GM19193 (cell line): ENCODE measurements around the gene HLF.

Source experiments
- POLR2A ChIP-seq: IDR thresholded peaks from 4 replicates; pipeline ENCODE4 v1.6.1; 2011; ENCODE audit not compliant: insufficient read depth, insufficient read length; ENCODE audit errors: extremely low read depth

Gene HLF

DNA sequence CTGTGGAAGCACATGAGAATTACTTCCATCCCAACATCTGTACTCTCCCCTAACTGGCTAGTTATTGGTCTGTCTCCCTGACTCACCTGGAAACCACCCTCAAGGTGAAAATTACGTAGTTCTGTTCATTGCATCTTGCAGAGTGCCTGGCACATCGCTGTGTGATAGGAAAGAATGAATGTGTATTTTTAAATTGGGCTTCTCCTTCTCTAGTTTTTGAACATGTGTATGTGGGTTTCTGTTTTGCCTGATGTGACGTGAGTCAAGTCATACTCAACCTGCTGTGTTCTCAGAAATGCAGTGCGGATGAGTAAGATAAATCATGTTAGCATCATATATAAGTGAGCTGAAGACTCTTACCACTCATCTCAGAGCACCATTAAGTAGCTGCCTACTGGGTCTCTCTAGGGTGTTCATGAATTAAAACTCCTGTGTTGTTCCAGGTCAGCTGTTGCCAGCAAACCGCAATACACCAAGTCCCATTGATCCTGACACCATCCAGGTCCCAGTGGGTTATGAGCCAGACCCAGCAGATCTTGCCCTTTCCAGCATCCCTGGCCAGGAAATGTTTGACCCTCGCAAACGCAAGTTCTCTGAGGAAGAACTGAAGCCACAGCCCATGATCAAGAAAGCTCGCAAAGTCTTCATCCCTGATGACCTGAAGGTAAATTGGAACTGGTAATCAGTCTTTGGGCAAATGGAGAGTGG, 50.2 kb downstream of the HLF start:
- no peak for TF ChIP-seq POLR2A

GRCh38 chr17:55316499-55316898, 51.7 kb downstream of the HLF start:
- TF ChIP-seq POLR2A, result no peak

DNA sequence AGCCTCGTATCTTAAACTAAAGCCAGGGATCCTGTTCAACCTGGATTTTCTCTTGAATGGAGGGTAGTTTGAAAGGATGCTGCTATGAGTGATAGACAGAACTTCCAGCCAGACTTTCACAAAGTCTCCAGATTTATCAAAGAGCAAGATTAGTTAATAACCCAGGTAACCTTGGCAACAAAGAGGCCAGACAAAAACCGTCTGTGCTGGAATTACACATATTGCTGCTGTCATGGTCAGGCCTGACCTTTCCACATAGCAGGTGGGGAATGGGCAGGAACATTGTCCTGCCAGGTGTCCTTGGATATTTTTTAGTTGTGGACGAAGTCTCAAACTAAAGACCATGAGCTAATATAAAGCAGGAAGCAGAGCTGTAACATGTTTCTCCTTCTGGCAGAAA, 52.5 kb downstream of the HLF start:
- no peak for TF ChIP-seq POLR2A

- TF ChIP-seq POLR2A, result no peak
Observed at GRCh38 chr17:55318081-55318480, 53.3 kb downstream of the HLF start.

DNA sequence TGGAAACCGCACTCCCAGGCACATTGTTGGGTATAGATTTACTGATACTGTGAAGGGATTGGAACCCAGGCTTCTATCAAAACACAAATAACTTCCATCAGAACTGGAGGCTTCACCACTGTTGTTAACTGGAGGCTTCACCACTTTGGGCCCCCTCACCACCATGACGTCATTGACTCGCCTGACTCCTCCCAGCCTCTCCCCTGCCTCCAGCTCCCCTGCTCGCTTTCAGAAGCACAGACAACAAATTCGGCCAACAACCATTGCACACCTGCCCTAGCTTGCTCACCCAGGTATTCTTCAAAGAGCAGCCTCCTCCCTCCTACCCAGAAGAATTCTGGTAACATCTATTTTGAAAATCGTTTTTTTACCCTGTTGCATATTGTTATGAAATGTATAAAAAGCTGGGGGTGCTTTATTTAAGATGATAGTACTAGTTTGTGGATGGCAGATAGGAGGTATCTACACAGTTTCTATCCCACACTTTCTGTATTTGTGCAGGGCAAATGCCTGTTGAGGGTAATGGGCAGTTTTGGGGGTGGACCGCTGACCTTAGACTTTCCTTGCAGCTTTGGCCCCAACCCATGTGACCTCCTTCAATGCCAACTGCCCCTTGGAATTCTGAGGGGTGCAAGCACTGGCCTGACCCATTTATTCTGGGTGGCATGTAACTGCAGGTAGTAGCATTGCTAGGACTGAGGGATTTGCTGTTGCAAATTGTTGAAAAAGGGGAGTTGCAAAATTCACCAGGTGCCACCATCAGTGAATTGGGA, 54.1 kb downstream of the HLF start:
- no peak for TF ChIP-seq POLR2A

DNA sequence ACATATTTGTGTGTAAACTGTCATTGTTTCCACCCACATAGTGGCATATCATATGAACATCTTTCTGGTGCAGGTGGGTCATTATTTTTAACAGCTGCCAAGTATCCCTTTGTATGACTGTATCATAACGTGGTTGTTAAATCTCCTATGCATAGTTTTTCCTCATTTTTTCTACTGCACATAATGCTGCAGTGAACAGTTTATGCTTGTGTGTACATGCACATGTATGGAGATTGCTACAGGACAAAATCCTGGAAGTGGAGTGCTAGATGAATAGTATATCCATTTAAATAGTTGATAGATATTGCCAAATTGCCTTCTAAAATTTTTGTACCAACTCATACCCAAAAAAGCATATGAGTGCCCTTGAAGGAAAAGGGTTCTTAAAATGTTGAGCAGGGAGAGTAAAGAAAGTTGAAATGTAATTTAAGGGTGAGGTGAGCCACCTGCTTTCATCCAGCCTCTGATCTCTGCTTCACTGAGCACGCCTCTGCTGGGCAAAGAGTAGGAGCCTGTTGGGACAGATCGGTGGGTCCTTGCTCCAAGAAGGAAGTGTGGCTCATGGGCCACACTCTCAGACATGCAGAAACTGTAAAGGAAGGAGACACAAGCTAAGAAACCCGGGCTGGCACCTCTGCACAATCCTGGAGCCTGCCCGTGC, 55.3 kb downstream of the HLF start:
- no peak for TF ChIP-seq POLR2A

DNA sequence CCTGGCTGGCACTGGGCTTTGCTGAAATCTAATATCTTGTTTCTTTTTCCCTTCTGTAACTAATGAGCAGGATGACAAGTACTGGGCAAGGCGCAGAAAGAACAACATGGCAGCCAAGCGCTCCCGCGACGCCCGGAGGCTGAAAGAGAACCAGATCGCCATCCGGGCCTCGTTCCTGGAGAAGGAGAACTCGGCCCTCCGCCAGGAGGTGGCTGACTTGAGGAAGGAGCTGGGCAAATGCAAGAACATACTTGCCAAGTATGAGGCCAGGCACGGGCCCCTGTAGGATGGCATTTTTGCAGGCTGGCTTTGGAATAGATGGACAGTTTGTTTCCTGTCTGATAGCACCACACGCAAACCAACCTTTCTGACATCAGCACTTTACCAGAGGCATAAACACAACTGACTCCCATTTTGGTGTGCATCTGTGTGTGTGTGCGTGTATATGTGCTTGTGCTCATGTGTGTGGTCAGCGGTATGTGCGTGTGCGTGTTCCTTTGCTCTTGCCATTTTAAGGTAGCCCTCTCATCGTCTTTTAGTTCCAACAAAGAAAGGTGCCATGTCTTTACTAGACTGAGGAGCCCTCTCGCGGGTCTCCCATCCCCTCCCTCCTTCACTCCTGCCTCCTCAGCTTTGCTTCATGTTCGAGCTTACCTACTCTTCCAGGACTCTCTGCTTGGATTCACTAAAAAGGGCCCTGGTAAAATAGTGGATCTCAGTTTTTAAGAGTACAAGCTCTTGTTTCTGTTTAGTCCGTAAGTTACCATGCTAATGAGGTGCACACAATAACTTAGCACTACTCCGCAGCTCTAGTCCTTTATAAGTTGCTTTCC, 56.0 kb downstream of the HLF start:
- no peak for TF ChIP-seq POLR2A

DNA sequence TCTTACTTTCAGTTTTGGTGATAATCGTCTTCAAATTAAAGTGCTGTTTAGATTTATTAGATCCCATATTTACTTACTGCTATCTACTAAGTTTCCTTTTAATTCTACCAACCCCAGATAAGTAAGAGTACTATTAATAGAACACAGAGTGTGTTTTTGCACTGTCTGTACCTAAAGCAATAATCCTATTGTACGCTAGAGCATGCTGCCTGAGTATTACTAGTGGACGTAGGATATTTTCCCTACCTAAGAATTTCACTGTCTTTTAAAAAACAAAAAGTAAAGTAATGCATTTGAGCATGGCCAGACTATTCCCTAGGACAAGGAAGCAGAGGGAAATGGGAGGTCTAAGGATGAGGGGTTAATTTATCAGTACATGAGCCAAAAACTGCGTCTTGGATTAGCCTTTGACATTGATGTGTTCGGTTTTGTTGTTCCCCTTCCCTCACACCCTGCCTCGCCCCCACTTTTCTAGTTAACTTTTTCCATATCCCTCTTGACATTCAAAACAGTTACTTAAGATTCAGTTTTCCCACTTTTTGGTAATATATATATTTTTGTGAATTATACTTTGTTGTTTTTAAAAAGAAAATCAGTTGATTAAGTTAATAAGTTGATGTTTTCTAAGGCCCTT, 56.8 kb downstream of the HLF start:
- no peak for TF ChIP-seq POLR2A

DNA sequence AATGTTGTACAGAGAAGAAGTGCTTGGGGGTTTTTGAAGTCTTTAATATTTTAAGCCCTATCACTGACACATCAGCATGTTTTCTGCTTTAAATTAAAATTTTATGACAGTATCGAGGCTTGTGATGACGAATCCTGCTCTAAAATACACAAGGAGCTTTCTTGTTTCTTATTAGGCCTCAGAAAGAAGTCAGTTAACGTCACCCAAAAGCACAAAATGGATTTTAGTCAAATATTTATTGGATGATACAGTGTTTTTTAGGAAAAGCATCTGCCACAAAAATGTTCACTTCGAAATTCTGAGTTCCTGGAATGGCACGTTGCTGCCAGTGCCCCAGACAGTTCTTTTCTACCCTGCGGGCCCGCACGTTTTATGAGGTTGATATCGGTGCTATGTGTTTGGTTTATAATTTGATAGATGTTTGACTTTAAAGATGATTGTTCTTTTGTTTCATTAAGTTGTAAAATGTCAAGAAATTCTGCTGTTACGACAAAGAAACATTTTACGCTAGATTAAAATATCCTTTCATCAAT, 57.8 kb downstream of the HLF start:
- no peak for TF ChIP-seq POLR2A

DNA sequence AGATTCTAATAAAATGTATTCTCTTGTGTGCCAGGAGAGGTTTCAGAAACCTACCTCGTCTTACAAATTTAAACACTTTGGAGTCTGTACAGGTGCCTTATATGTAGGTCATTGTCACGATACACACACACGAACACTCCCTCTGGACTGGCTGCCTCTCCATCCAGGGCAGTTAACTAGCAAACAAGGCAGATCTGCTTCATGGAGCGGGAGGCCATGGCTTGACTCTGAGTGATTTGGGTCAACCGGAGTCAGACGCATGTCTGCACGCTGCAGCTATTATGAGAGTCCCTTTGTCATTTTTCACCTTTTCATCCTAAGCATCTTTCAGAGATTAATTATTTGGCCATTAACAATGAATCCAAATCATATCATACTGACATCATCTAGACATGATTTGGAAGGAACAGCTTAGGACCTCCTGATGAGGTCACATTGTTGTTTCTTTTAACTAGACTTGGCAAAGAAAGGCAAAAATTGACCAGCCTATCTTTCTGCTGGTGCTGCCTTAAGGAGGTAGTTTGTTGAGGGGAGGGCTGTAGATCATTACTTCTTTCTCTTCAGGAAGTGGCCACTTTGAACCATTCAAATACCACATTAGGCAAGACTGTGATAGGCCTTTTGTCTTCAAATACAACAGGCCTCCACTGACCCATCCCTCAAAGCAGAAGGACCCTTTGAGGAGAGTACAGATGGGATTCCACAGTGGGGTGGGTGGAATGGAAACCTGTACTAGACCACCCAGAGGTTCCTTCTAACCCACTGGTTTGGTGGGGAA, 58.9 kb downstream of the HLF start:
- TF ChIP-seq POLR2A, result no peak

DNA sequence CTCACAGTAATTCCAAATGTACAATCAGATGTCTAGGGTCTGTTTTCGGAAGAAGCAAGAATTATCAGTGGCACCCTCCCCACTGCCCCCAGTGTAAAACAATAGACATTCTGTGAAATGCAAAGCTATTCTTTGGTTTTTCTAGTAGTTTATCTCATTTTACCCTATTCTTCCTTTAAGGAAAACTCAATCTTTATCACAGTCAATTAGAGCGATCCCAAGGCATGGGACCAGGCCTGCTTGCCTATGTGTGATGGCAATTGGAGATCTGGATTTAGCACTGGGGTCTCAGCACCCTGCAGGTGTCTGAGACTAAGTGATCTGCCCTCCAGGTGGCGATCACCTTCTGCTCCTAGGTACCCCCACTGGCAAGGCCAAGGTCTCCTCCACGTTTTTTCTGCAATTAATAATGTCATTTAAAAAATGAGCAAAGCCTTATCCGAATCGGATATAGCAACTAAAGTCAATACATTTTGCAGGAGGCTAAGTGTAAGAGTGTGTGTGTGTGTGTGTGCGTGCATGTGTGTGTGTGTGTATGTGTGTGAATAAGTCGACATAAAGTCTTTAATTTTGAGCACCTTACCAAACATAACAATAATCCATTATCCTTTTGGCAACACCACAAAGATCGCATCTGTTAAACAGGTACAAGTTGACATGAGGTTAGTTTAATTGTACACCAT, 59.7 kb downstream of the HLF start:
- TF ChIP-seq POLR2A, result no peak

- no peak for TF ChIP-seq POLR2A
Observed at GRCh38 chr17:55325406-55325805, 60.6 kb downstream of the HLF start.

DNA sequence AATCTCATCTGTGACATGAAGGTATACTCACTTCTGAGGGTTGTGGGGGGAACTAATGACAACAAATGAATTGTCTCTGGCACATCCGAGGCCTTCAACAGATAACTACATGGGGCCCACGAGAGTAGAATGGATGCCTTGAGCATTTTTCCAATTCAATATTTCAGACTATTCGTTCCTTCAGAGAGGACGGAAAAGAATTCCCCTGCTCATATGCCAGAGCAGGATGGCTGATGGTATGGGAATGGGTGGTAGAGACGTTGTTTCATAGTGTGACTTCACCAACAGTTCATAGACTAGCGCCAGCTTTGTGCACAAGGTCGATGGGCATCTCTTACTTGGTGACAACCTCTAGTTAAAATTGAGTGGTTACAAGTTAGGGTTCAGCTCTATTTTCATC, 61.3 kb downstream of the HLF start:
- no peak for TF ChIP-seq POLR2A
